GM19324 (cell line): ENCODE measurements around the gene BRINP2.

Source experiments
- ATAC-seq: cut with Tn5 transposase; IDR thresholded peaks from one replicate; pipeline ENCODE4 v1.9.1; 2021; ENCODE audit warnings: mild to moderate bottlenecking, moderate library complexity; ENCODE audit not compliant: unreplicated experiment, low FRiP score

The BRINP2 gene

DNA sequence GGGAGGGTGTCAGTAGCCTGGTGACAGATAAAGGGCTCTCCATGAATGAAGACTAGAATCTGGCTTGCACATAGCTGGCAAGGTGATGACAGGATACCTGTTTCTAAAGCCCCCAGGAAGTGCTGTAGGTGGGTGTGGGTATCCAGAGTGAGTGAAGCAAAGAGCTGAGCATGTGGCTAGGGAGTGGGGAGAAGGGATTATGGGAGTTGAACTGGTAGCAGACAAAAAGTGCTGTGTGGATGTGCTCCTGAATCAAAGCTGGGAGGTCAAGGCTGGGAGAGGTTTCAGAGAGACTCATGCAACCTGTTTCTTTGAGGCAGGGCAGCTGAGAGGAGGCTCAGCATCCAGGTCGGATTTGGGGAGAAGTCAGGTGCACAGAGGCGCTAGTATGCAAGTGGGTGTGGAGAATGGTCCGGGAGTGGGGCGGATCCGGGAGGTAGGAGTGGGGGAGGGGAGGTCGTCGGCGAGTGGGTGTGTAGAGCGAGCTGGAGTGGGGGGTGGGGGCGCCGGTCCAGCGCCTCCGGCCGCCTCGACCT lies 6.8 kb upstream of the BRINP2 start:
- no peak for ATAC-seq

DNA sequence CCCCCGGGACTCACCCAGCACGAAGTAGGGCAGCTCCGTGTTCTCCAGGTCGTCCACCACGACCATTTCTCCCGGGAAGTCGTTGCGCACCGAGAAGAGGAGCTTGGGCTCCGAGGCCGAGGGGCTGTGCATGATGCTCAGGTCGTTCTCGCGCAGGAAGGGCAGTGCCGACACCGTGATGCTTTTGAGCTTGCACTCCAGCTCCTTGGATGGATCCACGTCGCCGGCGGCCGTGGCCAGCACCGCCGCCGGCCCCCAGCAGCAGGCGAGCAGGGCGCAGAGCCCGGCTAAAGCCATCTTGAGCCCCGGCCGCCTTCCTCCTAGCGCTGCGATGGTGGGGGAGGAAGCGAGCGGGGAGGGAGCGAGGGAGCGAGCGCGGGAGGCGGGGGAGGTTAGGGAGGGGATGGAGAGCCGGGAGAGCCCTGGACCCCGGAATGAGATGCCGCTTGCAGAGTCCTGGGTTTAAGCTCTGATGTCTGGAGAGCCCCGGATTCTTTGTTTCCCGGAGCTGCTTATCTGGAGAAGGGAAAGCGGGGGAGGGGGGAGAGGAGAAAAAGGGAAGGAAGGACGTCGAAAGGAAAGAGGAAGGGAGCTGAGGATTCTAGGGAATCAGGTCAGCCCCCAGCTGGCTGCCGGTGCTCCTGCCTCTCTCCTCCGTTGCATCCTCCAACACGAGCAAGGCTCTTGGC lies 6.2 kb upstream of the BRINP2 start, which contains the start of gene ASTN1:
ASTN1 (minus strand) TSS at position 333 of the 689 bp plus-strand sequence; CDS start at position 297, 36 bp downstream.
- no peak for ATAC-seq

DNA sequence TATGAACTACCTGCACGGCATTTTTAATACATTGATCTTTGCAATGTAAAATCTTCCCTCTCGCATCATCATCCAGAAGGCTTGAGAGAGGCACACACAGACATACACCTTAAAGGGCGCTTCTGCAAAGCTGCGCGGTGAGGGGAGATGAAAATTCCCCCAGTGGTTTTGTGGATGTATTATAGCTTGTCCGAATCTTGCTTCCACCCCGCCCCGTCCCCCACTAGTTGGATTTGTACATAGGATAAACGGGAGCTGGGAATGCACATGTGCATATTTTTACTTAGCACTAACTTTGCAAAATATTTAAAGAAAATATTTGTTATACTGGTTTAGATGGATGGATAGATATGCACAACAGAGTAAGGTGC lies 5.7 kb upstream of the BRINP2 start:
- ATAC-seq: no peak

DNA sequence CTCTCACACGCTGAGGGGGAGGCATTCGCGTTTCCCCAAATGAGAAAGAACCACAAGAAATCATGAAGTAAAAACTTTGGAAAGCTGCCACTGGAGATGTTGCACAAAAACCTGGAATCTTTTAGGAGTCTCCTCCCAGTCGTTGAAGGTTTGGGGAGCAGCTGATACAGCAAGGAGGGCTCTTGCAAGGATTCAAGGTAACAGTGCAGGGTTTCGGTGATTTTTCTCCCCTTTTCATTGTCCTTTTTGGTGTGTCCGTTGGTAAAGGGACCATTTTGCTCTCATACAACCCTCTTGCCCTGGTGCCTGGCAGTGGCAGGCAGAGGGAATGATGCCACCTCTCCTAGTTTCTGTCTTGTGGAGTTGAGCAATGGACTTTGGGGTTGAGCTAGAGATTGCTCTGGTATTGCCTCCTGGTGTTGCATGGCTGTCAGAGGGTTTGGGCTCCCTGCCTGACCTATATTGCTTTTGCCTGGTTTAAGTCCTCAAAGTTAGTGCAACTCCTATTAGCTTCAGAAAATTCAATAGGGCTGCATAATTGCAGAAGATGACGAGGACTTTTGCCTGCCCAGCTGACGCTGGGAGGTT lies 872 bp downstream of the BRINP2 start:
- ATAC-seq: no peak

DNA sequence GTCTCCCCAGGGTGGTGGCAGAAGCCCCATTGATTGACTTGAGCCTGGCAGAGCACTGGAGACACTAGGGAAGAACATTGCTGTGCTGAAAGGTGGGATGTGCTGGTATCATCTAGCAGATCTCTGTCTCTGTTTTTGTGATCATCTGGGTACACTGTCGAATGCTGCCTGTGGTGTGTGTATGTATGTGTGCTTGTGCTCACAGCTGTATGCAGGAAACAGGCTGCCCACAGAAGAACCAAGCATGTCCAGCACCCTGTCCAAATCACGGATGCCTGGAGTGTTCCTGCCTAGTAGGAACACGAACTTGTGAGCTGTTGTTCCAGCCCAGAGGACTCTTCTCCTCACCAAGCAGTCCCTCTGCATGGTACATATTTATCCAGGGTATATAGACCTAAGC lies 1.5 kb downstream of the BRINP2 start:
- no peak for ATAC-seq

DNA sequence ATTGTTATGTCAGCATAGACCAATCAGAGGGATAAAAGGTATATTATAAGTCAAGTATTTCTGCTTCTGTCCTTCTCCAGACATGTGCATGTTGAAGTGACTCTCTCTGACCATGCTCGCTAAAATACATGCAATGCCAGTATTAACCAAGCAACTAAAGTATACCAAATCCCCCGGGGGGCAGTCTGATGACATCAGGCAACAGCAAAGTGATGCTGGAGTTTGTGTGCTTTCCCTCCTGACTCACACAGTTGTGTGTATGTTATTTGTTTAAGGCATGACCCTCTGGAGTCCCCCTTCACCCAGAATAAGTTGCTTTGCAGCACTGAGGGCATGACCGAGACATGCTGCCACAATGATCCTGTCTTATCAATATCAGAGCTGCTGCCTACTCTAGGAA lies 2.1 kb downstream of the BRINP2 start:
- no peak for ATAC-seq

DNA sequence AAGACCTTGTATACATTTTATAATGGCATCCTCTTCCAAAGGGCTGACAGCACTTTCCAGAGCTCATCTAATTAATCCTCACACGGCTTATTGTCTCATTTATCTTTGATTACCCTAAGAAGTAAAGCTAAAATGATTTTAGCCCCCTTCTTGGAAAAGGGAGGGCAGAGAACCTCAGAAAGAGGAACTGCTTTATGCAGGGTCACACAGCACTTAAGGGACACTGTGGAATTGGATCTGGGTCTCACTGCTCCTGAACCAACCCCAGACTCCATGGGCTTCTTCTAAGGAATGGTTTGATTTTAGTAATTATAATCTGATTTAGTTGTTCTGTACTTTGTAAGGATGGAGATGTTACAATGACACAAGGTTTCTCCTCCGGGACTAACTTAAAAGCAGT lies 3.2 kb downstream of the BRINP2 start:
- ATAC-seq: no peak

DNA sequence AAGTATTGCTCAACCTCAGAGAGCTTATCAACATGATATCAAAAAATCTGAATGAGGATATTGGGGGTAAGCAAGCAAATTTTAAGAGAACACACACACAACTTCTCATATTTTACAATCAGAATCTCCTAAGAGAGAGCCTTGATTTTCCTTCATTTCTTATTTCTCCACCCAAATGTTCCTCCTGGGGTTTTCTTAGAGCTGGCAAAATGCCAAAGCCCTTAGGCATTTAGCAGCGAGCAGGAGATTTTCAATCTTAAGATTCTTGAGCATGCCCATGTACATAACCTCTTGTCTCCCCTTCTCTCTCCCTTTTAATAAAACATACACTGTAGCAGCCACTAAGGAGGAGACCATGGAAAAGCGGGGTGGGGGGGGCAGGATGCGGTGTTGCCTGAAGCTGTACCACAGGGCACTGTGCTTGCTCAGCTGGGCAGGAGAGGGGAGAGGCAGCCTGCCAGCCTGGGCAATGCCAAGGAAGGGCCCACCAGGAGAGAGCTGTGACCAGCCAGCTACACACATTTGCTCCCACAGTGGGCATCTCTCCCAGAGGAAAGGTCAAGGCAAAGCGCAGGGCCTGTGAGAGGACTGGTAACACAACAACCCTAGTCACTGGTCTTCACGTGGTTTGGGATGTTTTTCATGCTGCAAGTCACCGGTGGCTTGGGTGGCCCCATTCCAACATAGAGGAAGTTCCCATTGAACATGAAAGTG lies 4.3 kb downstream of the BRINP2 start:
- ATAC-seq: no peak

DNA sequence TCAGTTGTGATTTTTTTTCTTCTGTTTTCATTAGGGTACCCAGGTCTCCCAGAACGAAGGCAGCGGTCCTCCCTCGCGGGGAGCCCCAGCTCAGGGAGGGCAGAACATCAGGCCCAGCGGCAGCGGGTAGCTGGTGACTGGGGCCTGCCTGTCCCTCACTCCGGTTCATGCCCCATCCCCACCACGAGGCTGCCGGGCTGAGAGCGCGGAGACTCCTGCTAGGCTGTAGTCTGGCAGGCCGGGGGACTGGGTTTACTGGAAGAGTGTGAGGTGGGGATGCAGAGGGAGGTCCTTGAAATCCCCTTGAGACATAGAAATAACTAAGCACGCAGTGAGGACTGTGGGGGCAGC lies 10.5 kb downstream of the BRINP2 start:
- ATAC-seq: peak; percentile 6

DNA sequence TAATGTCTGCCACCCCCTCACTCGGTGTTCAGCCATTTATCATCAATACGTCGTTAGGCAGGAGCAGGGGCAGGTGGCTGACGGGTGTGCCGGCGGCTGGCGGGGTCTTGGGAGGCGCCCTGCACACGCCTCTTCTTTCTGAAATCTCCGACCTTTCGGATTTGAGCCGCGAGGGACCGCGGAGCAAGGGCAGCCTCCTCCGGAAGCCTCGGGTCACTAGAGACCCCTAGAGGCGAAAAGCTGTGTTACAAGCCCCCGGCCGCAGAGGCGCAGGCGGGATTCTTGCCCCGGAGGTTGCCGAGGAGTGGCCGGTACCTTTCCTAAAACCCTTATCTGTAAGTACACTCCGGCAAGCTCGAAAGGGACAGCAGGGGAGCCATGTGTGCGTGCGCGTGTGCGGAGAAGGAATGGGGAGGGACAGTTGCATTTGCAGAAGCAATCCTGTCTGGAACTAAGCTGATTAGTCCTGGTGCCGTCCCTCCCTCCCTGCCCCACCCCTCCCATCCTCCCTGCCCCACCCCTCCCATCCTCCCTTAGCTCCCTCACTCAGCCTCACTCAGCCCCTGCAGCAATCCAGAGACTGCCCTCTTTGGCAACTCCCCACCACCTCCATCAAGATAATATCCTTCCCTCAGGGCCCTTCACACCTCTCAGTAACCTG lies 11.0 kb downstream of the BRINP2 start:
- ATAC-seq: peak; percentile 91

DNA sequence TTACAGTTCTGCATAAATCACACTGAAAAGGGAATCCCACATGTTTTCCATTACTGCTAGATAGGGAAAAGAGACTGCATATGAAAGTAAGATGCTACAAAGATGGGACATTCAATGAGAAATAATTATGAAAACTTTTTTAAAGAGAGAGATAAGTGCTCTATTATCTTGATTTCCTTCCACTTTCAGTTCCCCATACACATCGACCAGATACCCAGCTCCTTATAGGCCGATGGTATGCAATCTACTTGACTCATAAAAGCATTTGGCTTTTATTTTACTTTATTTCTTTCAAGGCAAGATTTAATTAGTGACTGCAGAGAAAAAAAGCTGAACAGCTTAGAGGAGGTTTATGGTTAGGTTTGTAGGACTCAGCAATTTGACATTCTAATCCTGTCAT lies 13.1 kb downstream of the BRINP2 start:
- no peak for ATAC-seq

DNA sequence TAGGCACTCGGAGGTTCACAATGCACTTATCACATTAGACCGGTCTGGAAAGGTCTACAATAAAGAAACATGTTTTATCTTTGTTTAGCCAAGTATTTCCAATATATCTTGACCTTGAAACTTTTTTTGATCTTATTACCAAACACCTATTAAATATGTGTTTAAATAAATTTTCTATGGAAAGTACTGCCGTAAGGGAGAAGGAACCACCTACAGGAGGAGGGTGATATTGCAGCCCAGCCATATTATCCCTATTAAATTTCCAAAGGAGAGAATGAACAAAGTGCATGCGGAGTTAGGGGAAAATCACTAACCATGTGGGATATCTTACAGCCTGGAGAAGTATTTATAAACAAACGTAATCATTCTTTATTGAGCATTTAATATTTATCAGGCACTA lies 14.5 kb downstream of the BRINP2 start:
- ATAC-seq: no peak

DNA sequence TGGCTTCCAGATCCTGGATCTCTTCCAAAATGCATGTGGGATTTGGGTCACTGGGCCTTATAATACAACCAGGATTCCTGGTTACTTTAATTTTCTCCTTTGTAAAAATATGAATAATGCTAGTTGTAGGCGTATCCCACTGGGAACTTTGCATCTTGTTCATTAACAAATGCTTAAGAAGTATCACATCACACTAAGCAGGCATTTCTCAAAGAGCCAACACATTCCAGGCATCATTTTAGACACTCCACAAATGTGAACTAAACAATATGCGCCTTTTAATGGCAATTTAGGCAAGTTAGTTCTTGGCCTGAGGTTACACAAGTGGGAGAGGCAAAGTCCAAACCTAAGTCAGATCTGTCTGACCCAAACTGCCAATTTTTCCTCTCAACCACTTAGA lies 15.9 kb downstream of the BRINP2 start:
- ATAC-seq: no peak

DNA sequence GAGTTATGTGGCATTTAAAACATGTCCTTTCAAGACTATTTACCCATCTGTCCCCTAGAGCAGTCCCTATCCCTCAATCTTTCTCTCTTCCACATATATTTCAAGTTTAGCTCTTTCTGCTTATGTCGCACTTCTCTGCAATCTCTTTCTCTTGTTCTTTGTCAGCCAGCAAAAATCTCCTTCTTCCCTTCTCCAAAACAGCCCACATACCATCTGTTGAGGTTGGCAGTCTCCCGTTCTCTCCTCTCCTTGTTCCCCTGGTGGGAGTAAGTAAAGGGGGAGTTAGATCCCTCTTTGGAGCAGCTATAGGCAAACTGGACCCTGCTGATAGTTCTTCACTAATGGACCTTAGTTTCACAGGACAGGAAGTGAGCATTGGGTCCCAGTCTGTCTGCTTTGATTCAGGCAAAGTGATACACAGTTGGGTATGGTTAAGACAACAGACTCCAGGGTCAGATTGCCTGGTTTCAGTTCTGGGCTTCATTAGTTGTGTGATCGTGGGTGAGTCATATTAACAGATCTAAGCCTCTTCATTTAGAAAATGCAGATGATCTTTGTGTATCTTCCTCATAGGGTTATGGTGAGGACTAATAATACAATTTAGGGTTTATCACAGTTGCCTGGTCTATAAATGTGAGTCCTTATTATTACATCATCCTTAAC lies 19.7 kb downstream of the BRINP2 start:
- no peak for ATAC-seq

DNA sequence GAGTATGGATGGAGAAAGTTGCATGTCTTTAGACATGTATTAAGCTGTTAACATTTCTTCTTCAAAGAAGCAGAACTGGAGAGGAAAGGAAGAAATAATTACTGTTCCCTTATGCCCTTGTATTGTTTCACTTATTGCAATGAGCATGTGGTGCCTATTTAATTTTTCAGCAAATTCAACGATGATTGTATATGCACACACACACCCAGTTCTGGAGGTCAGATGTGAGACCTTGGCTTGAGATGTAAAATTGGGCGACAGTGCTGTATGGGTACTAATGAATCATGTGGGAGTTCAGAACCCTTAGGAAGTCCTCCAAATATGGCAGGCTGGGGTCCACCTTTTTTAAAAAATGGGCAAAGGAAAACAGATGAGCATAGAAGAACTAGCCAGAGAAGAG lies 27.5 kb downstream of the BRINP2 start:
- ATAC-seq: no peak

DNA sequence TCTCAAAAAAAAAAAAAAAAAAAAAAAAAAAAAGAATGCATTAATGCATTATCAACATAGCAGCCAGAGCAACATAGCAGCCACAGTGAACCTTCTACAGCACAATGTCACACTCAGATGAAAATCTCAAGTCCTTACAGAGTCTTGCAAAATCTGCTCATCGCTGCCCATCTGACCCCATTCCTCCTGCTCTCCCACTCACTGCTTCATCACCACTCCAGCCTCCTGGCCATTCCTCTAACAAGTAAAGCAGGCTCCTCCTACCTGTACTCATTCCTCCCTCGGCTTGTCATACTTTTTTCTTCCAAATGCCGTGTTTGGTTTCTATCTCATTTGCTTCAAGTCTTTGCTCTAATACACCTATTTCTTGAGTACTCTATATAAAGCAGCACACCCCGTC lies 29.5 kb downstream of the BRINP2 start:
- ATAC-seq: no peak

DNA sequence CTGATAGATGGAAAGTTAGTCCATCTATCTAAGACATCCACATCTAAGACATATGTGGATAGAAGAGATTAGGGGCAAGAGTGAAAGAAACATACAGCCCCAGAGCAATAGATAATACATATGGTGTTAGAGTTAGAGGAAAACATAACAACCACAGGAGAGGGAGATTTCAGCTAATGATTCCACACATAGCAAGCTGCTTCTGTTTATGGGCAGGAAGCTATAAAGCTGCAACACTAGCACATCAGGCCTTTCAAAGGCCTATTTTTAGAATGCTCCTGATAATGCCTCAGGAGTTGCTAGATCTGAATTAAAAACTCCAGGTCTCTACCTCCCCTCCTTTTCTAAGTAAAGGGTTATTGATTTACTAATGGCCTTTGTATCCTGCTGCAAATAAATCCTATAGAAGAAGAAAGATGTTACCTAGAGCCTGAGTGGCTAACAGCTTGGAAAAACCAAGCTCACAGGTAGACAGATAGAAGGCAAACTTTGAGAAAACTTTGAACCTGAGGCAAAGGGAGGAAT lies 36.1 kb downstream of the BRINP2 start:
- ATAC-seq: no peak

DNA sequence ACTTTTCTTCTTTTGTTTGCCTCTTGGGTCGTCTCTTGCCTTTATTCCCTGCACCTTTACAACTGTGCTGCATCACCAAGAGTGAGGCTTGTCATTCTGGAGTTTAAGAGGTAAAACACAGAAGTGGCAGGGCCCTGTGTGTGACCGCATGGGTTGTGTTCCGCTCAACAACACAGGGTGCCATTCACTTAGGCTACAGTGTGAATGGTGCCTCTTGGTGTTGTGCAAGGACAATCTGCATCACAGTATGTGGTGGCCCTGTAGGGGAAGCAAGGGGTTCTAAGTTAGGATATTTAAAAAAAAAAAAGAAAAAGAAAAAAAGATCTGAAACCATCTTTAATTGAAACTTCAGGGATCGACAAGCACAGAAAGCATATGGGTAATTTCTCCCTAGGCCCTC lies 38.2 kb downstream of the BRINP2 start:
- no peak for ATAC-seq

DNA sequence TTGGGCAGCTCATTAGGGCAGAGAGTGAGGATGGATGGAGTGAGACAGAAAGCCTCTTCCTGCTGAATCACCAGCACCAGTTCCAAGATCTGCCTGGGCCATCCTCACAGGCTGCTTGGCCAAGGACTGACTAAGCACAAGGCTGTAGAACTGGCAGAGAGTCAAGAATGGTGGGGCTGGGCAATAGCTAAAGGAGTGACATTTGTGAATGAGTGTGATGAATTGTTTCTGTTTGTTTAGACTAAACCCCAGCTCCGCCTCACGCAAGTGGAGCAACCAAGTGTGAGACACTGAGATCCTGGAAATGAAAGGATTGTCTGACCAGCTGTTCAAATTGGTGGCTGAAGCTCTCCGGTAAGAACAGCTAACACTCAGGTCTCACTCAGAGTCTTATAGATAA lies 38.6 kb downstream of the BRINP2 start:
- no peak for ATAC-seq

DNA sequence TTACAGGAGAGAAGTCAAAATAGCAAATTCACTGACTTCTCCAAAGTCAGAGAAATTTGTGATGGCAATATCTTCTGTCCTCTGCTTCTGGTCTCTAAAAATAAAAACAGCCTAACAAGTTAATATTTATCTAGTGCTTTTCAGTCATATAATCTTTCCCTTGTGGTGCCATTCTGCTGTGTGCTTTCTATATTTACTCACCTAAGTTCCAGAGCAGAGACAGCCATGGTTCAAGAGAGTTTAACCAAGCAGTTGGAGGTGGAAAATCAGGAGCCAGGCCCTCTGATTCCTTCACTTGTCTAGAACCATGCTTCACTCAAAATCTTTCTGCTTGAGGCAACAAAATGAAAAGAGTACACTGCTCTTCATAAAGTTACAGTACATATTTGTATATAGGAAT lies 39.3 kb downstream of the BRINP2 start:
- no peak for ATAC-seq

DNA sequence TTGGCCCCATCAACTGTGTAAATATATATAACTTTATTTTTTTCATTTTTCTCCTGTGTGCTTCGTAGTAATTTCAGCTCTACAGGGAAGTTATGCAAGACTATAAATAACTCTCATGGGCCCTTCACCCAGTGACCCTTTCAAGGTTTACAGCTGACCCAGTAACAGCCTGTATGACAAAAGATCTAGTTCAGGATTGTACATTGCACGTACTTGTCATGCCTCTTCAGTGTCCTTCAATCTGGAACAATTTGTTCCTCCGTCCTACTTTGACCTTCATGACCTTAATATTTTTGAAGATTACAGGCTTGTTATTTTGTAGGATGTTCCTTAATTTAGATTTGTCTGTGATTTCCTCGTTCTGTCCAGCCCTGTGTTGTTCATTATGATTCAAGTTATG lies 40.5 kb downstream of the BRINP2 start:
- ATAC-seq: no peak
